Activated CD8-positive, alpha-beta memory T cell treated with anti-CD3 and anti-CD28 coated beads, Interleukin-2, amount 10 ng/mL, durations not matched to agents 7 days and 5 days (primary cell): ENCODE results near the gene POSTN. TPM values are rescaled to one million over a fixed set of nuclear protein-coding genes. Genes with fewer than 3 reads are reported as not detected.

Experiments
- ATAC-seq: fragments of 150-1000 bp; cut with Tn5 transposase; one replicate; pipeline ENCODE4 v1.10.0; 2021; ENCODE audit warnings: moderate library complexity
- CTCF ChIA-PET: fragments of 350-600 bp; sonication (Branson Sonifier 250); formaldehyde crosslinking; loops from one replicate; lab custom pipeline; 2021; ENCODE audit warnings: antibody characterized with exemption; lab: Charles Lee
- DNase-seq: peaks from one replicate; pipeline ENCODE4 v3.0.0-alpha.2; 2020
- H3K27ac Mint-ChIP-seq: one replicate; pipeline ENCODE4 v1.8.0; 2021; ENCODE audit warnings: mild to moderate bottlenecking, mixed read lengths
- H3K27me3 Mint-ChIP-seq: one replicate; pipeline ENCODE4 v1.8.0; 2021; ENCODE audit warnings: mixed read lengths
- H3K36me3 Mint-ChIP-seq: one replicate; pipeline ENCODE4 v1.8.0; 2021; ENCODE audit warnings: mild to moderate bottlenecking, mixed read lengths
- H3K4me1 Mint-ChIP-seq: one replicate; pipeline ENCODE4 v1.8.0; 2021; ENCODE audit warnings: mixed read lengths
- H3K4me3 Mint-ChIP-seq: one replicate; pipeline ENCODE4 v1.8.0; 2021; ENCODE audit warnings: mild to moderate bottlenecking, moderate library complexity, mixed read lengths
- H3K9me3 Mint-ChIP-seq: one replicate; pipeline ENCODE4 v1.8.0; 2022; ENCODE audit warnings: low read depth, mixed read lengths
- total RNA-seq, 2 experiments: library from RNA; stranded (reverse); gene quantifications; one replicate each; pipeline ENCODE4 v1.2.3, GENCODE V29; 2021

POSTN gene
- total RNA-seq, 2 experiments from 2014 or later = not detected

GRCh38 chr13:37526710-37527473 is 71.7 kb downstream of the POSTN start:
- CTCF ChIA-PET = no interaction called here
- ATAC-seq (no peak), DNase-seq (no peak)
- Mint-ChIP-seq H3K27ac (no peak overlapping the region), H3K4me3 (no peak overlapping the region), H3K36me3 (no peaks in the 10 kb centered on the region), H3K9me3 (peaks cover 15% of the 10 kb centered on the region), H3K27me3 (no peaks in the 10 kb centered on the region), H3K4me1 (no peaks in the 10 kb centered on the region)

GRCh38 chr13:37515226-37515625 is 83.3 kb downstream of the POSTN start:
- Mint-ChIP-seq H3K4me3 (no peak overlapping the region), H3K4me1 (no peaks in the 10 kb centered on the region), H3K36me3 (no peaks in the 10 kb centered on the region), H3K9me3 (peaks cover 11% of the 10 kb centered on the region), H3K27me3 (no peaks in the 10 kb centered on the region), H3K27ac (no peak overlapping the region)
- DNase-seq = no peak
- CTCF ChIA-PET = no interaction called here
- no peak for ATAC-seq
